Esophagus muscularis mucosa (tissue), 3 donors: Measurements from ENCODE around the gene AADACL4.
"Not testable (repeated sequence)": the region's sequence is repeated elsewhere in the genome, so short reads cannot be mapped to it uniquely, and the experiment has no call there.

Experiments
- CTCF ChIP-seq, 3 experiments: fragments of 200-600 bp in 2 of 3; fragments of 450-650 bp in 1 of 3; sonication (generic) in 2 of 3; IDR thresholded peaks; one replicate each; pipeline ENCODE4 v1.5.1; 2017 to 2019; ENCODE audit warnings: antibody characterized with exemption in 3 of 3, mild to moderate bottlenecking in 2 of 3, moderate library complexity in 1 of 3
- POLR2AphosphoS5 ChIP-seq, 2 donors: sonication (generic); formaldehyde crosslinking; IDR thresholded peaks; one replicate each; pipeline ENCODE4 v1.6.1; 2017; ENCODE audit warnings: antibody characterized with exemption in 2 of 2

GRCh38 chr1:12657885-12658512 is 14.1 kb downstream of the AADACL4 start:
- not testable (repeated sequence) for TF ChIP-seq CTCF, POLR2AphosphoS5 (IDR thresholded peaks at IDR 0.05)
